Activated T-cell treated with anti-CD3 and anti-CD28 coated beads, Interleukin-2, amount 50 U/mL, for 4 hours (primary cell): ENCODE results near the gene CHAF1B. TPM values are rescaled to one million over a fixed set of nuclear protein-coding genes. Genes with fewer than 3 reads are reported as not detected.
A peak's percentile ranks its signal among the peaks of the same experiment; 100 is the strongest.
"Not testable (repeated sequence)": the region's sequence is repeated elsewhere in the genome, so short reads cannot be mapped to it uniquely, and the experiment has no call there.

ENCODE experiments used
- ATAC-seq, 2 donors: fragments of 200-7000 bp; cut with Tn5 transposase; one replicate each; pipeline ENCODE4 v1.10.0; 2021
- DNase-seq: peaks from one replicate; pipeline ENCODE4 v3.0.0-alpha.2; 2020
- H3K27me3 Mint-ChIP-seq: one replicate; pipeline ENCODE4 v1.8.0; 2021; ENCODE audit warnings: low read depth, mixed read lengths
- H3K36me3 Mint-ChIP-seq: one replicate; pipeline ENCODE4 v1.8.0; 2022; ENCODE audit warnings: mixed read lengths; ENCODE audit not compliant: insufficient read depth
- H3K4me1 Mint-ChIP-seq: one replicate; pipeline ENCODE4 v1.8.0; 2021; ENCODE audit warnings: low read depth, mixed read lengths
- H3K4me3 Mint-ChIP-seq: one replicate; pipeline ENCODE4 v1.8.0; 2021; ENCODE audit warnings: mild to moderate bottlenecking, moderate library complexity, mixed read lengths
- H3K9me3 Mint-ChIP-seq: one replicate; pipeline ENCODE4 v1.8.0; 2021; ENCODE audit warnings: mixed read lengths
- total RNA-seq, 3 donors: library from RNA; stranded (reverse); gene quantifications; one replicate each; pipeline ENCODE4 v1.2.1, GENCODE V29; 2021

CHAF1B gene
- 10 to 100 TPM; 23.1 to 30.0 (median 25.6) TPM for total RNA-seq

- Mint-ChIP-seq H3K4me3 (peak within 1 kb of the TSS; percentile 85), H3K4me1 (peaks cover 6% of the 10 kb centered on the region), H3K36me3 (peaks cover 8% of the 10 kb centered on the region), H3K9me3 (no peaks in the 10 kb centered on the region), H3K27me3 (no peaks in the 10 kb centered on the region)
- ATAC-seq: peak; percentile 96 to 97
- peak; percentile 80 for DNase-seq
Measured at GRCh38 chr21:36385233-36386030, at the start of gene CHAF1B. Gene CHAF1B, plus strand, starts transcription at chr21:36385392. Its CDS starts 745 bp downstream, at chr21:36386137.

GRCh38 chr21:36337099-36337509 is 48.1 kb upstream of the CHAF1B start:
- ATAC-seq (no peak), DNase-seq (no peak)
- Mint-ChIP-seq H3K4me1 (peaks cover 20% of the 10 kb centered on the region), H3K9me3 (no peaks in the 10 kb centered on the region), H3K27me3 (no peaks in the 10 kb centered on the region), H3K4me3 (no peak overlapping the region), H3K36me3 (peaks cover 33% of the 10 kb centered on the region)

- no peak overlapping the region for H3K4me3 Mint-ChIP-seq
- H3K27me3 Mint-ChIP-seq: no peaks in the 10 kb centered on the region
- no peak for DNase-seq
- no peaks in the 10 kb centered on the region for H3K9me3 Mint-ChIP-seq
- peaks cover 9% of the 10 kb centered on the region for H3K4me1 Mint-ChIP-seq
- H3K36me3 Mint-ChIP-seq: peaks cover 38% of the 10 kb centered on the region
- ATAC-seq: no peak
Measured at GRCh38 chr21:36338975-36339374, 46.2 kb upstream of the CHAF1B start.

GRCh38 chr21:36342581-36342980 is 42.6 kb upstream of the CHAF1B start:
- not testable (repeated sequence) for H3K9me3 Mint-ChIP-seq, ATAC-seq, H3K27me3 Mint-ChIP-seq, H3K4me3 Mint-ChIP-seq, H3K4me1 Mint-ChIP-seq, DNase-seq
- H3K36me3 Mint-ChIP-seq: peaks cover 30% of the 10 kb centered on the region

- H3K4me1 Mint-ChIP-seq: peaks cover 8% of the 10 kb centered on the region
- no peak for DNase-seq
- no peak overlapping the region for H3K4me3 Mint-ChIP-seq
- ATAC-seq: no peak
- H3K27me3 Mint-ChIP-seq: no peaks in the 10 kb centered on the region
- H3K9me3 Mint-ChIP-seq: no peaks in the 10 kb centered on the region
- peaks cover 28% of the 10 kb centered on the region for H3K36me3 Mint-ChIP-seq
Measured at GRCh38 chr21:36344931-36345330, 40.3 kb upstream of the CHAF1B start.

GRCh38 chr21:36347278-36347961 is 37.8 kb upstream of the CHAF1B start:
- no peak for ATAC-seq
- Mint-ChIP-seq H3K4me3 (no peak overlapping the region), H3K27me3 (no peaks in the 10 kb centered on the region), H3K4me1 (peaks cover 8% of the 10 kb centered on the region), H3K9me3 (no peaks in the 10 kb centered on the region), H3K36me3 (peaks cover 30% of the 10 kb centered on the region)
- no peak for DNase-seq

GRCh38 chr21:36347962-36348328 is 37.2 kb upstream of the CHAF1B start:
- ATAC-seq (no peak), DNase-seq (no peak)
- Mint-ChIP-seq H3K4me3 (no peak overlapping the region), H3K36me3 (peaks cover 33% of the 10 kb centered on the region), H3K4me1 (peaks cover 8% of the 10 kb centered on the region), H3K9me3 (no peaks in the 10 kb centered on the region), H3K27me3 (no peaks in the 10 kb centered on the region)

GRCh38 chr21:36349315-36349714 is 35.9 kb upstream of the CHAF1B start:
- Mint-ChIP-seq H3K27me3 (no peaks in the 10 kb centered on the region), H3K36me3 (peaks cover 28% of the 10 kb centered on the region), H3K9me3 (no peaks in the 10 kb centered on the region), H3K4me3 (no peak overlapping the region), H3K4me1 (peaks cover 8% of the 10 kb centered on the region)
- ATAC-seq (no peak), DNase-seq (no peak)

GRCh38 chr21:36350282-36350910 is 34.8 kb upstream of the CHAF1B start:
- no peak for ATAC-seq
- H3K4me1 Mint-ChIP-seq: peaks cover 9% of the 10 kb centered on the region
- DNase-seq: no peak
- H3K36me3 Mint-ChIP-seq: peaks cover 32% of the 10 kb centered on the region
- H3K9me3 Mint-ChIP-seq: no peaks in the 10 kb centered on the region
- H3K4me3 Mint-ChIP-seq: no peak overlapping the region
- H3K27me3 Mint-ChIP-seq: no peaks in the 10 kb centered on the region

- Mint-ChIP-seq H3K36me3 (peaks cover 31% of the 10 kb centered on the region), H3K4me1 (peaks cover 2% of the 10 kb centered on the region)
- ATAC-seq: no peak
Measured at GRCh38 chr21:36354918-36355680, 30.1 kb upstream of the CHAF1B start.

GRCh38 chr21:36355868-36356267 is 29.3 kb upstream of the CHAF1B start:
- H3K36me3 Mint-ChIP-seq: peaks cover 32% of the 10 kb centered on the region
- H3K27me3 Mint-ChIP-seq: no peaks in the 10 kb centered on the region
- peaks cover 2% of the 10 kb centered on the region for H3K4me1 Mint-ChIP-seq
- no peak for ATAC-seq
- H3K4me3 Mint-ChIP-seq: no peak overlapping the region
- H3K9me3 Mint-ChIP-seq: no peaks in the 10 kb centered on the region
- DNase-seq: no peak

More at GRCh38 chr21:36354918-36355680, 30.1 kb upstream of the CHAF1B start:
- DNase-seq: no peak
- Mint-ChIP-seq H3K9me3 (no peaks in the 10 kb centered on the region), H3K27me3 (no peaks in the 10 kb centered on the region), H3K4me3 (no peak overlapping the region)

- Mint-ChIP-seq H3K4me3 (no peak overlapping the region), H3K36me3 (peaks cover 31% of the 10 kb centered on the region), H3K4me1 (peaks cover 2% of the 10 kb centered on the region), H3K27me3 (no peaks in the 10 kb centered on the region), H3K9me3 (no peaks in the 10 kb centered on the region)
- DNase-seq (no peak), ATAC-seq (no peak)
Measured at GRCh38 chr21:36359185-36359584, 26.0 kb upstream of the CHAF1B start.

- no peak overlapping the region for H3K4me3 Mint-ChIP-seq
- no peaks in the 10 kb centered on the region for H3K27me3 Mint-ChIP-seq
- ATAC-seq (peak in 1 of 2 donors; percentile 14), DNase-seq (no peak)
- H3K4me1 Mint-ChIP-seq: peaks cover 2% of the 10 kb centered on the region
- peaks cover 54% of the 10 kb centered on the region for H3K36me3 Mint-ChIP-seq
- no peaks in the 10 kb centered on the region for H3K9me3 Mint-ChIP-seq
Measured at GRCh38 chr21:36369064-36369685, 16.0 kb upstream of the CHAF1B start.

- no peaks in the 10 kb centered on the region for H3K4me1 Mint-ChIP-seq
- H3K9me3 Mint-ChIP-seq: no peaks in the 10 kb centered on the region
- DNase-seq: no peak
- no peaks in the 10 kb centered on the region for H3K27me3 Mint-ChIP-seq
- no peak for ATAC-seq
- no peak overlapping the region for H3K4me3 Mint-ChIP-seq
- peaks cover 24% of the 10 kb centered on the region for H3K36me3 Mint-ChIP-seq
Measured at GRCh38 chr21:36375994-36376393, 9.2 kb upstream of the CHAF1B start.
